GM10266 (cell line): ENCODE data around the gene SPOCK1.
"Not testable (repeated sequence)": the region's sequence is repeated elsewhere in the genome, so short reads cannot be mapped to it uniquely, and the experiment has no call there.

ENCODE experiments used
- DNase-seq: peaks from one replicate; pipeline ENCODE4 v3.0.0; 2012; ENCODE audit errors: extremely low spot score
- CTCF ChIP-seq: IDR thresholded peaks from 2 replicates; pipeline ENCODE4 v1.5.1; 2012; ENCODE audit warnings: mild to moderate bottlenecking, low read depth; ENCODE audit not compliant: control insufficient read depth, insufficient read depth; ENCODE audit errors: missing control alignments

SPOCK1 gene

GRCh38 chr5:137502632-137503031 is 3.5 kb upstream of the SPOCK1 start:
- no peak for DNase-seq
- TF ChIP-seq CTCF, result no peak

- TF ChIP-seq CTCF, result no peak
- DNase-seq, result no peak
These were observed 2.8 kb upstream of the SPOCK1 start for GRCh38 chr5:137501846-137502406.

GRCh38 chr5:137501226-137501625 is 2.1 kb upstream of the SPOCK1 start:
- no peak for TF ChIP-seq CTCF
- no peak for DNase-seq

DNA sequence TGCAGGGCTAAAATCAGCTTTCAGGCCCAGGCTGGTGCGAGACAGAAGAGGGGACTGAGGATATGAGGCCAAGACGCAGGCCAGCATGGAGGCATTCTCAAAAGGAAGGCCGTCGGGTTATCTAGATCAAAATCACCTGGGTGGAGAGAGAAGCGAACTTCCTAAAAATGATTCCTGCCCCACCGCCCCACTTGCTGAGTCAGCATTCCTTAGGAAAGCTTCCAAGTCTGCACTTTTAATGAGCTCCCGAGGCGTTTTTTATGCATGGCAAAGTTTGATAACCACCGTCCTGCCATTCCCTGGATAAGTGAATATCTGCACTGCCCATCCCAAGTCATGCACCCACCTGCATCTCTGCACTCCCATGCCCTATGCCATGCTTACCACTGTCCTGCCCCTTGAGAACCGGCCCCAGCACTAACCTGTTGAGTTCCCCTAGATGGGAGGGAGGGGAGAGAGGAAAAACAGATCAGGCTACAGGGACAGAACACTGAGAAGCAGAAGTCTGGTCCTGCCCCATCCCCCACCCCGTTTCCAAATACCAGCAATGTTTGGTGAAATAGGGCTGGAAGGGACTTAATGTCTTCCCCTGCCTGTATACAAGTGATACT is 1.6 kb upstream of the SPOCK1 start:
- no peak for TF ChIP-seq CTCF
- DNase-seq, result no peak

- DNase-seq, result not testable (repeated sequence)
These were observed 351 bp upstream of the SPOCK1 start for GRCh38 chr5:137499506-137499847.

- TF ChIP-seq CTCF, result no peak
- DNase-seq, result no peak
These were observed 808 bp downstream of the SPOCK1 start for GRCh38 chr5:137498301-137498735.

DNA sequence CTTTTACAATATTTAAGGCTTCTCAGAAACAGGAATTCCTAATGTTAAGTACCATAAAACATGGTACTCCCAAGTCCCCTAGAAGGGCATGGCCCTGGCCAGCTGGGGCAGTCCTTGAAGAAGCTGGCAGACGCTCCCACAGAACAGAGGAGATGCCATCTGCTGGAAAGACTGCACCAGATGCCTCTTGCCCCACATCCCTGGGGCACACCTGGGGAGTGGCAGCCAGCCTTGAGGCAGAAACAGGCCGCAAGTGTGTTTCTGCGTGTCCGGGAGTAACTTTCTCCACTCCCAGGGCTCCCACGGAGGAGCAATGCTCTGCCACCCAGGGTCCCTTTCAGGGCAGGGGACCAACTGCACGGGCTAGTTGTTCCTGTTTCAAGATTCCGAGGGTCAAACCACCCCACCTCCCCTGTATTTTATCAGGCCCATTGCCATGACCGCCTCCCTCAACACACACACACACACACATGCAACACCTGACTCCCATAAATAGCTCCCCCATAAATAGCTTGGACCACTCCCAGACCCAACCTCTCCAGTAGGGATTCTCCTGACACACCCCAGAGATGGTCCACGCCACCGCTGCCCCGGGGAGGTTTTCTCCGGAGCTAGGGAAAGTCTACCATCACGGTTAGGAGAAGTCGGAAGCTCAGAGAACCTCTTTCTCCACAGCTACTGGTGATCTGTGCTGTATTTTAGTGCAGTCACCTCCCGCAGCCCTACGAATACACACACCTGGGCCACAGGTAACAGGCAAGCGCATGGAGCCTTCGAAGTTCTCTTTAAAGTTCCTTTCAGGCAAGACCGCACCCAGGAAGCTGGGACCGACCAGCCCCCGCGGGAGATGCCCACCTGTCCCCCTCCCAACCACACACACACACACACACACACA is 1.5 kb downstream of the SPOCK1 start:
- DNase-seq, result peak; percentile 26
- no peak for TF ChIP-seq CTCF
